GM12878 (cell line): Measurements from ENCODE around the gene SLC35F6. TPM values are rescaled to one million over a fixed set of nuclear protein-coding genes. Genes with fewer than 3 reads are reported as not detected.

Source experiments
- ATAC-seq: fragments of 200-7000 bp; cut with Tn5 transposase; 3 replicates; pipeline ENCODE4 v1.9.1; 2020; ENCODE audit warnings: mild to moderate bottlenecking, moderate library complexity
- BruUV-seq: library from RNA; stranded (reverse); fragments of 400-500 nt; replicated peaks from 2 replicates; lab custom pipeline; 2021; lab: Mats Ljungman, UMichigan
- CTCF ChIA-PET: fragments of 300-600 bp; sonication (Branson Sonifier 250); formaldehyde crosslinking; extraction: SDS; loops from one replicate; lab custom pipeline; 2021; ENCODE audit warnings: inconsistent platforms; lab: Yijun Ruan, JAX
- POLR2A ChIA-PET: fragments of 350-600 bp; formaldehyde crosslinking; extraction: SDS; loops from one replicate; lab custom pipeline; 2021; ENCODE audit warnings: inconsistent platforms; lab: Charles Lee
- RAD21 ChIA-PET: fragments of 300-600 bp; sonication (Branson Sonifier 250); formaldehyde crosslinking; loops from one replicate; lab custom pipeline; 2023; ENCODE audit warnings: antibody characterized with exemption; ENCODE audit not compliant: unreplicated experiment; lab: Charles Lee
- SMC1A ChIA-PET: fragments of 300-600 bp; sonication (Branson Sonifier 250); formaldehyde crosslinking; loops from one replicate; lab custom pipeline; 2023; ENCODE audit not compliant: unreplicated experiment, uncharacterized antibody; lab: Charles Lee
- DNase-seq: peaks from one replicate; pipeline ENCODE4 v3.0.0-alpha.2; 2011; ENCODE audit warnings: low read depth, low spot score
- FAIRE-seq: peaks from 3 replicates; lab custom pipeline; 2011; peaks lifted over from hg19 to GRCh38; lab: Jason Lieb, UNC
- H2AFZ ChIP-seq: 2 replicates; pipeline ENCODE4 v1.6.0; 2011; ENCODE audit warnings: low read depth, low read length, control low read depth; ENCODE audit not compliant: control insufficient read depth
- H3K27ac ChIP-seq: 2 replicates; pipeline ENCODE4 v1.5.1; 2011; ENCODE audit warnings: control low read depth; ENCODE audit not compliant: control insufficient read depth, insufficient read depth
- H3K27me3 ChIP-seq, 2 experiments: replicated peaks in 1 of 2; 2 replicates each; pipeline versions ENCODE4 v1.6.0 to v1.6.1; 2011; ENCODE audit warnings: low read length in 1 of 2; ENCODE audit not compliant: control insufficient read depth in 2 of 2, insufficient read depth in 2 of 2
- H3K36me3 ChIP-seq, 2 experiments: 2 replicates each; pipeline ENCODE4 v1.5.1; 2011; ENCODE audit warnings: low read length in 1 of 2; ENCODE audit not compliant: control insufficient read depth in 2 of 2, insufficient read depth in 2 of 2
- H3K4me1 ChIP-seq: 2 replicates; pipeline ENCODE4 v1.6.1; 2011; ENCODE audit warnings: mild to moderate bottlenecking, low read length, moderate library complexity, mixed read lengths; ENCODE audit not compliant: control insufficient read depth, insufficient read depth
- H3K4me2 ChIP-seq: 2 replicates; pipeline ENCODE4 v1.6.0; 2011; ENCODE audit warnings: control low read depth; ENCODE audit not compliant: control insufficient read depth, insufficient read depth
- H3K4me3 ChIP-seq: fragments of 200-600 bp; sonication (generic); 2 replicates; pipeline ENCODE4 v1.5.1; 2016
- H3K79me2 ChIP-seq: 2 replicates; pipeline ENCODE4 v1.6.0; 2011; ENCODE audit warnings: low read length; ENCODE audit not compliant: control insufficient read depth, insufficient read depth
- H3K9ac ChIP-seq: 2 replicates; pipeline ENCODE4 v1.8.0; 2011; ENCODE audit warnings: low read length, control low read depth, mixed read lengths; ENCODE audit not compliant: control insufficient read depth, insufficient read depth
- H3K9me3 ChIP-seq: replicated peaks from 3 replicates; pipeline ENCODE4 v1.5.1; 2011; ENCODE audit warnings: mild to moderate bottlenecking, low read length; ENCODE audit not compliant: control insufficient read depth, insufficient read depth
- H4K20me1 ChIP-seq: 2 replicates; pipeline ENCODE4 v1.6.0; 2011; ENCODE audit not compliant: control insufficient read depth, insufficient read depth
- BCL11A ChIP-seq: IDR thresholded peaks from 2 replicates; pipeline ENCODE4 v1.6.1; 2011; ENCODE audit warnings: low read depth, low read length
- CEBPB ChIP-seq, 2 experiments: fragments of 150-350 bp in 1 of 2; IDR thresholded peaks; 2 replicates each; pipeline ENCODE4 v1.6.1; 2012 to 2014; ENCODE audit warnings: low read depth in 2 of 2, low read length in 2 of 2, borderline replicate concordance in 1 of 2, inconsistent platforms in 1 of 2
- CREB1 ChIP-seq: IDR thresholded peaks from 2 replicates; pipeline ENCODE4 v1.6.1; 2012; ENCODE audit warnings: low read depth, mild to moderate bottlenecking, inconsistent platforms
- FOXK2 ChIP-seq: fragments of 450-650 bp; IDR thresholded peaks from 2 replicates; pipeline ENCODE4 v1.6.1; 2017; ENCODE audit warnings: mild to moderate bottlenecking, moderate library complexity
- GABPA ChIP-seq: IDR thresholded peaks from 2 replicates; pipeline ENCODE4 v1.6.1; 2014; ENCODE audit warnings: antibody characterized with exemption, low read depth, mild to moderate bottlenecking, inconsistent platforms
- HDAC6 ChIP-seq: fragments of 200-600 bp; sonication (generic); IDR thresholded peaks from one replicate; pipeline ENCODE4 v1.8.0; 2017; ENCODE audit warnings: antibody characterized with exemption; ENCODE audit not compliant: unreplicated experiment
- IRF4 ChIP-seq: IDR thresholded peaks from 2 replicates; pipeline ENCODE4 v1.6.1; 2011; ENCODE audit warnings: low read depth, low read length
- KAT2A ChIP-seq: conservative IDR thresholded peaks from 2 replicates; pipeline ENCODE4 v1.6.1; 2011; ENCODE audit warnings: low read depth, low read length; ENCODE audit not compliant: control insufficient read depth
- MTA3 ChIP-seq: IDR thresholded peaks from 2 replicates; pipeline ENCODE4 v1.6.1; 2012; ENCODE audit warnings: low read length, inconsistent platforms, borderline replicate concordance
- NFYB ChIP-seq: IDR thresholded peaks from 2 replicates; pipeline ENCODE4 v1.6.1; 2011; ENCODE audit warnings: low read depth, mild to moderate bottlenecking, low read length, improper control_type of control experiment, moderate library complexity; ENCODE audit not compliant: insufficient read depth
- NR2C1 ChIP-seq: fragments of 450-650 bp; IDR thresholded peaks from 2 replicates; pipeline ENCODE4 v1.6.1; 2017; ENCODE audit warnings: antibody characterized with exemption, mild to moderate bottlenecking, moderate library complexity
- PAX8 ChIP-seq: fragments of 450-650 bp; IDR thresholded peaks from 2 replicates; pipeline ENCODE4 v1.6.1; 2017; ENCODE audit warnings: mild to moderate bottlenecking, moderate library complexity
- POLR2AphosphoS2 ChIP-seq: IDR thresholded peaks from 2 replicates; pipeline ENCODE4 v1.6.1; 2011; ENCODE audit warnings: low read depth, mild to moderate bottlenecking, low read length, improper control_type of control experiment, moderate library complexity
- SKIL ChIP-seq: fragments of 450-650 bp; IDR thresholded peaks from 2 replicates; pipeline ENCODE4 v1.6.1; 2017; ENCODE audit warnings: mild to moderate bottlenecking, low read depth, inconsistent platforms; ENCODE audit not compliant: poor library complexity, severe bottlenecking
- WGBS: methylation state at CpG from one replicate; pipeline ENCODE4 v1.1.6; 2016; ENCODE audit warnings: low lambda C conversion rate; ENCODE audit not compliant: insufficient replicate concordance, insufficient coverage; ENCODE audit errors: missing lambda C conversion rate; 5-methylcytosine and 5-hydroxymethylcytosine counted together
- in situ Hi-C: fragments of 300-500 bp; cut with MboI; formaldehyde crosslinking; loops from 9 replicates; pipeline ENCODE4 v1.14.3; 2018; ENCODE audit warnings: mixed read lengths
- intact Hi-C: fragments of 100-400 bp; cut with micrococcal nuclease; formaldehyde crosslinking; loops from one replicate; pipeline ENCODE4 v1.14.2; 2022; ENCODE audit not compliant: unreplicated experiment
- polyA plus RNA-seq, 11 experiments: library from polyadenylated mRNA; depleted of rRNA in 4 of 11; unstranded in 6 of 11; stranded (reverse) in 5 of 11; fragments of >200 nt; fragmentation: Nextera tagmentation in 4 of 11; fragmentation: Illumina TruSeq in 1 of 11; extraction: Ambion mirVana in 4 of 11; extraction: Trizol in 1 of 11; gene quantifications; 1 replicate in 1 of 11; 2 replicates in 10 of 11; pipeline versions ENCODE4 v1.2.1 to v1.2.3, GENCODE V29; 2011 to 2016; ENCODE audit warnings: inconsistent platforms in 2 of 11, missing spikeins in 2 of 11, low read depth in 1 of 11
- total RNA-seq, 4 experiments: library from RNA; depleted of rRNA in 3 of 4; stranded (reverse); fragments of >200 nt in 3 of 4; fragmentation: Illumina TruSeq in 1 of 4; extraction: Trizol in 1 of 4; gene quantifications; 2 replicates each; pipeline versions ENCODE4 v1.2.1 to v1.2.3, GENCODE V29; 2013 to 2021
- TF ChIP-seq, protein P1 (sequence below): fragments of 450-650 bp; IDR thresholded peaks from 2 replicates; pipeline ENCODE4 v1.6.1; 2016; ENCODE audit warnings: mild to moderate bottlenecking, moderate library complexity, borderline replicate concordance
- TF ChIP-seq, protein P2 (sequence below): IDR thresholded peaks from 2 replicates; pipeline ENCODE4 v1.6.1; 2012; ENCODE audit warnings: mild to moderate bottlenecking, low read depth, low read length

The SLC35F6 gene
- total and polyA plus RNA-seq, 10 of the 15 experiments (the other 5 are each of a cell fraction or from before 2014, with no cell fraction given) = 4.0 to 10.5 (median 8.0) TPM

GRCh38 chr2:26759845-26760244 is 4.2 kb upstream of the SLC35F6 start:
- DNase-seq (no peak), ATAC-seq (no peak), FAIRE-seq (no peak)
- Histone ChIP-seq H3K36me3 (no peaks in the 10 kb centered on the region), H3K4me1 (peaks cover 15% of the 10 kb centered on the region), H3K27me3 (no peaks in the 10 kb centered on the region), H3K79me2 (peaks cover 8% of the 10 kb centered on the region), H2AFZ (no peak overlapping the region), H3K27ac (no peak overlapping the region), H3K9ac (no peak overlapping the region), H3K4me3 (no peak overlapping the region), H3K4me2 (no peak overlapping the region), H4K20me1 (no peaks in the 10 kb centered on the region), H3K9me3 (no peaks in the 10 kb centered on the region)
- TF ChIP-seq BCL11A = no peak
- no peak for TF ChIP-seq CREB1
- no peak for TF ChIP-seq NFYB
- no peak for TF ChIP-seq CEBPB (IDR thresholded peaks at IDR 0.05; ENCODE audit: borderline replicate concordance in 1 of 2, low read depth in 2 of 2, low read length in 2 of 2)
- TF ChIP-seq, protein P1, sequence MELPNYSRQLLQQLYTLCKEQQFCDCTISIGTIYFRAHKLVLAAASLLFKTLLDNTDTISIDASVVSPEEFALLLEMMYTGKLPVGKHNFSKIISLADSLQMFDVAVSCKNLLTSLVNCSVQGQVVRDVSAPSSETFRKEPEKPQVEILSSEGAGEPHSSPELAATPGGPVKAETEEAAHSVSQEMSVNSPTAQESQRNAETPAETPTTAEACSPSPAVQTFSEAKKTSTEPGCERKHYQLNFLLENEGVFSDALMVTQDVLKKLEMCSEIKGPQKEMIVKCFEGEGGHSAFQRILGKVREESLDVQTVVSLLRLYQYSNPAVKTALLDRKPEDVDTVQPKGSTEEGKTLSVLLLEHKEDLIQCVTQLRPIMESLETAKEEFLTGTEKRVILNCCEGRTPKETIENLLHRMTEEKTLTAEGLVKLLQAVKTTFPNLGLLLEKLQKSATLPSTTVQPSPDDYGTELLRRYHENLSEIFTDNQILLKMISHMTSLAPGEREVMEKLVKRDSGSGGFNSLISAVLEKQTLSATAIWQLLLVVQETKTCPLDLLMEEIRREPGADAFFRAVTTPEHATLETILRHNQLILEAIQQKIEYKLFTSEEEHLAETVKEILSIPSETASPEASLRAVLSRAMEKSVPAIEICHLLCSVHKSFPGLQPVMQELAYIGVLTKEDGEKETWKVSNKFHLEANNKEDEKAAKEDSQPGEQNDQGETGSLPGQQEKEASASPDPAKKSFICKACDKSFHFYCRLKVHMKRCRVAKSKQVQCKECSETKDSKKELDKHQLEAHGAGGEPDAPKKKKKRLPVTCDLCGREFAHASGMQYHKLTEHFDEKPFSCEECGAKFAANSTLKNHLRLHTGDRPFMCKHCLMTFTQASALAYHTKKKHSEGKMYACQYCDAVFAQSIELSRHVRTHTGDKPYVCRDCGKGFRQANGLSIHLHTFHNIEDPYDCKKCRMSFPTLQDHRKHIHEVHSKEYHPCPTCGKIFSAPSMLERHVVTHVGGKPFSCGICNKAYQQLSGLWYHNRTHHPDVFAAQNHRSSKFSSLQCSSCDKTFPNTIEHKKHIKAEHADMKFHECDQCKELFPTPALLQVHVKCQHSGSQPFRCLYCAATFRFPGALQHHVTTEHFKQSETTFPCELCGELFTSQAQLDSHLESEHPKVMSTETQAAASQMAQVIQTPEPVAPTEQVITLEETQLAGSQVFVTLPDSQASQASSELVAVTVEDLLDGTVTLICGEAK = no peak
- no peak for TF ChIP-seq NR2C1
- TF ChIP-seq PAX8 = no peak
- TF ChIP-seq KAT2A = no peak
- no peak for TF ChIP-seq POLR2AphosphoS2
- TF ChIP-seq, protein P2, sequence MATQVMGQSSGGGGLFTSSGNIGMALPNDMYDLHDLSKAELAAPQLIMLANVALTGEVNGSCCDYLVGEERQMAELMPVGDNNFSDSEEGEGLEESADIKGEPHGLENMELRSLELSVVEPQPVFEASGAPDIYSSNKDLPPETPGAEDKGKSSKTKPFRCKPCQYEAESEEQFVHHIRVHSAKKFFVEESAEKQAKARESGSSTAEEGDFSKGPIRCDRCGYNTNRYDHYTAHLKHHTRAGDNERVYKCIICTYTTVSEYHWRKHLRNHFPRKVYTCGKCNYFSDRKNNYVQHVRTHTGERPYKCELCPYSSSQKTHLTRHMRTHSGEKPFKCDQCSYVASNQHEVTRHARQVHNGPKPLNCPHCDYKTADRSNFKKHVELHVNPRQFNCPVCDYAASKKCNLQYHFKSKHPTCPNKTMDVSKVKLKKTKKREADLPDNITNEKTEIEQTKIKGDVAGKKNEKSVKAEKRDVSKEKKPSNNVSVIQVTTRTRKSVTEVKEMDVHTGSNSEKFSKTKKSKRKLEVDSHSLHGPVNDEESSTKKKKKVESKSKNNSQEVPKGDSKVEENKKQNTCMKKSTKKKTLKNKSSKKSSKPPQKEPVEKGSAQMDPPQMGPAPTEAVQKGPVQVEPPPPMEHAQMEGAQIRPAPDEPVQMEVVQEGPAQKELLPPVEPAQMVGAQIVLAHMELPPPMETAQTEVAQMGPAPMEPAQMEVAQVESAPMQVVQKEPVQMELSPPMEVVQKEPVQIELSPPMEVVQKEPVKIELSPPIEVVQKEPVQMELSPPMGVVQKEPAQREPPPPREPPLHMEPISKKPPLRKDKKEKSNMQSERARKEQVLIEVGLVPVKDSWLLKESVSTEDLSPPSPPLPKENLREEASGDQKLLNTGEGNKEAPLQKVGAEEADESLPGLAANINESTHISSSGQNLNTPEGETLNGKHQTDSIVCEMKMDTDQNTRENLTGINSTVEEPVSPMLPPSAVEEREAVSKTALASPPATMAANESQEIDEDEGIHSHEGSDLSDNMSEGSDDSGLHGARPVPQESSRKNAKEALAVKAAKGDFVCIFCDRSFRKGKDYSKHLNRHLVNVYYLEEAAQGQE = no peak
- no peak for TF ChIP-seq HDAC6
- TF ChIP-seq FOXK2 = no peak
- TF ChIP-seq MTA3 = no peak
- no peak for TF ChIP-seq SKIL
- TF ChIP-seq GABPA = no peak
- TF ChIP-seq IRF4 = no peak
- ChIA-PET CTCF (interaction anchor here (1.4 kb wide), 1 partner anchor 9 kb away, joined by 4 read pairs; no protein-coding TSS in a partner anchor), SMC1A (no interaction called here), RAD21 (no interaction called here), POLR2A (no interaction called here)
- intact Hi-C loops (no loop called here), in situ Hi-C loops (no loop called here)
- BruUV-seq = no TSS peak
- WGBS = 77% methylated on average over 5 of the region's 5 CpGs
